Brain microvascular endothelial cell (primary cell): ENCODE results near the gene FNDC3B.

Experiments
- DNase-seq: peaks from one replicate; pipeline ENCODE4 v3.0.0-alpha.2; 2020
- H3K27ac ChIP-seq: fragments of 250-450 bp; sonication (Bioruptor Pico); 2 replicates; pipeline ENCODE4 v1.5.1; 2020; ENCODE audit warnings: mild to moderate bottlenecking, moderate library complexity
- H3K27me3 ChIP-seq: fragments of 250-450 bp; sonication (Bioruptor Pico); replicated peaks from 2 replicates; pipeline ENCODE4 v1.5.1; 2020; ENCODE audit warnings: mild to moderate bottlenecking
- H3K36me3 ChIP-seq: fragments of 250-450 bp; sonication (Bioruptor Pico); replicated peaks from 2 replicates; pipeline ENCODE4 v1.5.1; 2020; ENCODE audit warnings: mild to moderate bottlenecking
- H3K4me3 ChIP-seq: 2 replicates; pipeline ENCODE4 v1.5.1; 2011; ENCODE audit warnings: low read depth, mild to moderate bottlenecking, control low read depth, low read length, moderate library complexity
- CTCF ChIP-seq: IDR thresholded peaks from 2 replicates; pipeline ENCODE4 v1.5.1; 2011; ENCODE audit warnings: low read depth, mild to moderate bottlenecking, moderate library complexity, low read length, control low read depth, inconsistent platforms; ENCODE audit errors: missing control alignments
- in situ Hi-C: cut with HindIII; loops from 2 replicates; pipeline ENCODE4 v1.10.0; 2017; ENCODE audit warnings: low sequenced_read_pairs, low pct_ligation_motif_present

Gene FNDC3B

GRCh38 chr3:172151651-172152649, 112.6 kb downstream of the FNDC3B start:
- Histone ChIP-seq H3K4me3 (no peak overlapping the region), H3K27me3 (no peaks in the 10 kb centered on the region), H3K27ac (peak overlapping the region; percentile 92), H3K36me3 (peaks cover 21% of the 10 kb centered on the region)
- no peak for DNase-seq
- no peak for TF ChIP-seq CTCF
- in situ Hi-C loops = no loop called here

DNA sequence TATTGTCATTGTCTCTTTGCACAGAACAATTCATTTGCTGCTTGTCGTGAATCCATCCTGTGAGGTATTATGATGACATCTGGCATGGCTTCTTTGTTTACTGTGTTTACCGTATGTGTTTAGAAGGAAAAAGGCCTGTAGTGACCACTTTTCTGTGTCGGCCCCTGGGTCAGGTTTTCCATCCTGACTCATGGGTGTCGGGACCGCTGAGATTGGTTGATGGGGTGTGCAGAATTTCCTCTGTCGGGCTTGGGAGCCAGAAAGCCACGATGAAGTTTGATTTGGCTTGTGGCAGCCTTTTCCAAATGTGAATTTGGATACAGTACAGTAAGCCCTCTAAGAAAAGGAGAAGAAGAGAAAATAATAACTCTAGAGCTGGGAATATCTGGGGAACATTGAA, 113.5 kb downstream of the FNDC3B start:
- Histone ChIP-seq H3K27me3 (no peaks in the 10 kb centered on the region), H3K4me3 (no peak overlapping the region), H3K36me3 (peaks cover 17% of the 10 kb centered on the region), H3K27ac (peak overlapping the region; percentile 92)
- in situ Hi-C loops = no loop called here
- peak; percentile 76 for DNase-seq
- TF ChIP-seq CTCF = no peak

- peak overlapping the region; percentile 92 for H3K27ac ChIP-seq
- no peak for TF ChIP-seq CTCF
- DNase-seq = peak; percentile 100
- no peak overlapping the region for H3K4me3 ChIP-seq
- peaks cover 17% of the 10 kb centered on the region for H3K36me3 ChIP-seq
- in situ Hi-C loops = no loop called here
- H3K27me3 ChIP-seq = no peaks in the 10 kb centered on the region
These were observed 114.0 kb downstream of the FNDC3B start for GRCh38 chr3:172153335-172153861.

- in situ Hi-C loops = no loop called here
- no peak overlapping the region for H3K4me3 ChIP-seq
- H3K36me3 ChIP-seq = peaks cover 11% of the 10 kb centered on the region
- no peak for TF ChIP-seq CTCF
- no peak for DNase-seq
- peak overlapping the region; percentile 92 for H3K27ac ChIP-seq
- H3K27me3 ChIP-seq = no peaks in the 10 kb centered on the region
These were observed 115.6 kb downstream of the FNDC3B start for GRCh38 chr3:172154768-172155664.

- H3K36me3 ChIP-seq = peaks cover 11% of the 10 kb centered on the region
- no peak overlapping the region for H3K4me3 ChIP-seq
- no peaks in the 10 kb centered on the region for H3K27me3 ChIP-seq
- H3K27ac ChIP-seq = peak overlapping the region; percentile 92
- in situ Hi-C loops = no loop called here
- no peak for TF ChIP-seq CTCF
- no peak for DNase-seq
These were observed 116.7 kb downstream of the FNDC3B start for GRCh38 chr3:172155897-172156585.
